Measurements from ENCODE around the gene TEX10. TPM values are rescaled to one million over a fixed set of nuclear protein-coding genes. Genes with fewer than 3 reads are reported as not detected.
A peak's percentile ranks its signal among the peaks of the same experiment; 100 is the strongest.

The TEX10 gene
- total RNA-seq (2021; ENCODE audit: unreplicated experiment) (15.4 TPM), Bru-seq, nascent RNA (percentile 88 among the genes with signal in this experiment), BruChase-seq, experiment 1, labeled RNA remaining after a 2-hour chase (percentile 79 among the genes with signal in this experiment), BruChase-seq, experiment 2, labeled RNA remaining after a 6-hour chase (percentile 76 among the genes with signal in this experiment)
- 6.2 TPM for polyA plus RNA-seq (2012; ENCODE audit: insufficient read length)
- long read RNA-seq, full-length matches to known transcripts: 29 of 50 reads
- long read RNA-seq, partial matches to known transcripts: 8 of 50 reads
- long read RNA-seq, other reads (novel, unspliced or antisense): 13 of 50 reads

- intact Hi-C loops (cut with micrococcal nuclease; ENCODE audit: unreplicated experiment): loop anchor here (5.0 kb wide), 1 partner anchor 74 kb away; the partner anchor contains the start of gene MSANTD3
- BruUV-seq (replicated peaks): no TSS peak
- Histone ChIP-seq H3K4me3 (ENCODE audit: low read depth in 2 of 2, low read length in 2 of 2) (peak within 1 kb of the TSS; percentile 86 to 89), H3K9me3 (ENCODE audit: control insufficient read depth, insufficient read depth, low read depth, low read length) (no peaks in the 10 kb centered on the region), H3K27ac (ENCODE audit: low read length) (peak within 1 kb of the TSS; percentile 86), H3K4me1 (ENCODE audit: control insufficient read depth, insufficient read depth, low read length) (peaks cover 17% of the 10 kb centered on the region), H3K36me3 (ENCODE audit: control insufficient read depth, insufficient read depth, low read length) (peaks cover 6% of the 10 kb centered on the region; the same call in 1 of the 2 replicates), H3K27me3 (ENCODE audit: control insufficient read depth, insufficient read depth, low read length) (no peaks in the 10 kb centered on the region)
- ATAC-seq (peak; percentile 93), DNase-seq (ENCODE audit: low read depth, low spot score) (peak; percentile 20)
- POLR2A ChIA-PET: no interaction called here
- in situ Hi-C loops (cut with HindIII; ENCODE audit: low pct_unique_long_range_greater_than_20kb, low sequenced_read_pairs): no loop called here
- no peak for TF ChIP-seq REST (IDR thresholded peaks at IDR 0.05; ENCODE audit: insufficient read depth in 1 of 2, low read depth in 2 of 2, low read length in 1 of 2)
- TF ChIP-seq TCF7L2 (IDR thresholded peaks at IDR 0.05; ENCODE audit: low read depth, low read length): no peak
- peak; percentile 65; the same call in 1 of the 2 replicates for TF ChIP-seq SIN3A (IDR thresholded peaks at IDR 0.05; ENCODE audit: borderline replicate concordance, insufficient read depth, low read depth, low read length)
- peak; percentile 58; the same call in 1 of the 2 replicates for TF ChIP-seq POLR2AphosphoS5 (IDR thresholded peaks at IDR 0.05; ENCODE audit: low read depth, low read length)
- TF ChIP-seq CTCF (IDR thresholded peaks at IDR 0.05): no peak
- CTCF ChIA-PET: no interaction called here
These were observed at the start of gene TEX10 for GRCh38 chr9:100352727-100353505. Gene TEX10, minus strand, starts transcription at chr9:100352942. Its CDS starts 3,579 bp downstream, at chr9:100349363.

GRCh38 chr9:100401042-100401441 lies 48.3 kb upstream of the TEX10 start:
- in situ Hi-C loops (cut with HindIII; ENCODE audit: low pct_unique_long_range_greater_than_20kb, low sequenced_read_pairs): no loop called here
- H3K9me3 ChIP-seq (ENCODE audit: control insufficient read depth, insufficient read depth, low read depth, low read length): no peaks in the 10 kb centered on the region
- no peak for TF ChIP-seq REST (IDR thresholded peaks at IDR 0.05; ENCODE audit: insufficient read depth in 1 of 2, low read depth in 2 of 2, low read length in 1 of 2)
- no peak for TF ChIP-seq SIN3A (IDR thresholded peaks at IDR 0.05; ENCODE audit: borderline replicate concordance, insufficient read depth, low read depth, low read length)
- TF ChIP-seq TCF7L2 (IDR thresholded peaks at IDR 0.05; ENCODE audit: low read depth, low read length): no peak
- no peak for TF ChIP-seq CTCF (IDR thresholded peaks at IDR 0.05)
- TF ChIP-seq POLR2AphosphoS5 (IDR thresholded peaks at IDR 0.05; ENCODE audit: low read depth, low read length): no peak
- H3K27ac ChIP-seq (ENCODE audit: low read length): no peak overlapping the region
- POLR2A ChIA-PET: no interaction called here
- H3K27me3 ChIP-seq (ENCODE audit: control insufficient read depth, insufficient read depth, low read length): no peaks in the 10 kb centered on the region
- DNase-seq (ENCODE audit: low read depth, low spot score) (no peak), ATAC-seq (no peak)
- no peaks in the 10 kb centered on the region for H3K4me1 ChIP-seq (ENCODE audit: control insufficient read depth, insufficient read depth, low read length)
- CTCF ChIA-PET: no interaction called here
- intact Hi-C loops (cut with micrococcal nuclease; ENCODE audit: unreplicated experiment): no loop called here
- BruUV-seq (replicated peaks): no TSS peak
- no peaks in the 10 kb centered on the region for H3K36me3 ChIP-seq (ENCODE audit: control insufficient read depth, insufficient read depth, low read length)
- H3K4me3 ChIP-seq (ENCODE audit: low read depth in 2 of 2, low read length in 2 of 2): no peak overlapping the region

Data from Panc1 (cell line).